ENCODE measurements around the gene MTHFR. TPM values are rescaled to one million over a fixed set of nuclear protein-coding genes. Genes with fewer than 3 reads are reported as not detected.
A peak's percentile ranks its signal among the peaks of the same experiment; 100 is the strongest.

Gene MTHFR
- total RNA-seq, 1 donor from 2014 or later: 30.2 TPM

- DNase-seq (ENCODE audit: low read depth in 2 of 2): peak; percentile 74 to 90
These were observed 69.7 kb downstream of the MTHFR start, which contains the start of gene AGTRAP for GRCh38 chr1:11735854-11736745. Gene AGTRAP, plus strand, starts transcription at chr1:11736136. Its CDS starts 73 bp downstream, at chr1:11736209.

Other genes with a start within 250 kb of the MTHFR start
- gene FBXO2, start 151.5 kb downstream of the MTHFR start, total RNA-seq: 1.4 and 1.5 TPM in 2 replicates
- gene FBXO44, start 151.1 kb downstream of the MTHFR start, total RNA-seq: 6.4 and 9.6 TPM in 2 replicates
- gene FBXO6, start 141.8 kb downstream of the MTHFR start, total RNA-seq: 1.8 and 4.0 TPM in 2 replicates
- 37.7 and 39.1 TPM in 2 replicates for gene MAD2L2, start 124.8 kb downstream of the MTHFR start, total RNA-seq
- gene DRAXIN, start 114.3 kb downstream of the MTHFR start, total RNA-seq: 0.13 and 0.64 TPM in 2 replicates
- 34.0 and 46.8 TPM in 2 replicates for gene AGTRAP, start 69.8 kb downstream of the MTHFR start, total RNA-seq
- 0.25 and 0.26 TPM in 2 replicates for gene C1orf167, start 43.8 kb downstream of the MTHFR start, total RNA-seq
- 5.9 and 7.0 TPM in 2 replicates for gene CLCN6, start 227 bp upstream of the MTHFR start, total RNA-seq
- not detected in 2 replicates for gene NPPA, start 41.8 kb upstream of the MTHFR start, total RNA-seq
- gene NPPB, start 53.0 kb upstream of the MTHFR start, total RNA-seq: not detected in 2 replicates
- gene KIAA2013, start 120.5 kb upstream of the MTHFR start, total RNA-seq: 38.3 and 58.3 TPM in 2 replicates
- 138 and 192 TPM in 2 replicates for gene PLOD1, start 128.8 kb upstream of the MTHFR start, total RNA-seq
- 54.6 and 66.4 TPM in 2 replicates for gene MFN2, start 174.5 kb upstream of the MTHFR start, total RNA-seq
- 27.5 and 31.1 TPM in 2 replicates for gene MIIP, start 213.5 kb upstream of the MTHFR start, total RNA-seq